Calu3 (cell line): ENCODE data around the gene CD99L2. TPM values are rescaled to one million over a fixed set of nuclear protein-coding genes. Genes with fewer than 3 reads are reported as not detected.

Source experiments
- BruUV-seq: library from RNA; stranded (reverse); fragments of 400-500 nt; replicated peaks from 2 replicates; lab custom pipeline; 2021; lab: Mats Ljungman, UMichigan
- CTCF ChIA-PET: fragments of 300-600 bp; sonication (Branson Sonifier 250); formaldehyde crosslinking; loops from one replicate; lab custom pipeline; 2022; ENCODE audit warnings: antibody characterized with exemption; lab: Charles Lee
- DNase-seq: peaks from one replicate; pipeline ENCODE4 v3.0.0; 2022
- H3K27ac Mint-ChIP-seq: one replicate; pipeline ENCODE4 v1.8.0; 2022; ENCODE audit warnings: mixed read lengths; ENCODE audit not compliant: unreplicated experiment
- H3K27me3 Mint-ChIP-seq: one replicate; pipeline ENCODE4 v1.8.0; 2022; ENCODE audit warnings: mixed read lengths; ENCODE audit not compliant: unreplicated experiment
- H3K36me3 Mint-ChIP-seq: one replicate; pipeline ENCODE4 v1.8.0; 2022; ENCODE audit warnings: mild to moderate bottlenecking, moderate library complexity, mixed read lengths; ENCODE audit not compliant: insufficient read depth, unreplicated experiment
- H3K4me1 Mint-ChIP-seq: one replicate; pipeline ENCODE4 v1.8.0; 2022; ENCODE audit warnings: mild to moderate bottlenecking, low read depth, mixed read lengths; ENCODE audit not compliant: unreplicated experiment
- H3K4me3 Mint-ChIP-seq: one replicate; pipeline ENCODE4 v1.8.0; 2022; ENCODE audit warnings: mild to moderate bottlenecking, low read depth, moderate library complexity, mixed read lengths; ENCODE audit not compliant: unreplicated experiment
- H3K9me3 Mint-ChIP-seq: one replicate; pipeline ENCODE4 v1.8.0; 2022; ENCODE audit warnings: low read depth, mixed read lengths; ENCODE audit not compliant: unreplicated experiment
- intact Hi-C: fragments of 100-400 bp; cut with micrococcal nuclease; formaldehyde crosslinking; loops from one replicate; pipeline ENCODE4 v1.10.0; 2022; ENCODE audit not compliant: unreplicated experiment
- total RNA-seq: library from RNA; stranded (reverse); gene quantifications from 2 replicates; pipeline ENCODE4 v1.2.3, GENCODE V29; 2022
- TF ChIP-seq, protein P1 (sequence below): fragments of 200-600 bp; IDR thresholded peaks from one replicate; pipeline ENCODE4 v1.8.0; 2022; ENCODE audit warnings: antibody characterized with exemption; ENCODE audit not compliant: unreplicated experiment

CD99L2 gene
- total RNA-seq, 1 experiment from 2014 or later = 21.1 TPM

DNA sequence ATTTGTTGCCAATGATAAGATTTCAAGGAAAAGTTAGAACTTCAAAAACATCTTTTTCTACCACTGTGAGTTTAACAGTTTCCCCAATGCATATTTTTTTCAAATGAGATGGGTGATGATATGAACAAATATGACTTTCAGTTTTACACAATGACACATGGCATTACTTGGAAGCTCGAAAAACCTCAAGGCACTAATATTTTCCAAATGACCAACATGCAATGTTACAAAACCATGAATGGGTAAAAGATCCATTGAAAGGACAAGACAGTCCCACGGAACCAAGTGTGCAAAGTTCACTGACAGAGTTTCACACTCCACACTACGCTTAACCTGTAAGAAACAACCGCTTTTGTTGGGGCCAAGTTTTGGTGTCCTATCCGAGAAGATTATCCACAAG lies 84.5 kb downstream of the CD99L2 start:
- H3K27me3 Mint-ChIP-seq = no peaks in the 10 kb centered on the region
- no peaks in the 10 kb centered on the region for H3K9me3 Mint-ChIP-seq
- BruUV-seq = no TSS peak
- intact Hi-C loops = no loop called here
- H3K4me1 Mint-ChIP-seq = no peaks in the 10 kb centered on the region
- no peak for DNase-seq
- H3K27ac Mint-ChIP-seq = no peak overlapping the region
- no peaks in the 10 kb centered on the region for H3K36me3 Mint-ChIP-seq
- TF ChIP-seq, protein P1, sequence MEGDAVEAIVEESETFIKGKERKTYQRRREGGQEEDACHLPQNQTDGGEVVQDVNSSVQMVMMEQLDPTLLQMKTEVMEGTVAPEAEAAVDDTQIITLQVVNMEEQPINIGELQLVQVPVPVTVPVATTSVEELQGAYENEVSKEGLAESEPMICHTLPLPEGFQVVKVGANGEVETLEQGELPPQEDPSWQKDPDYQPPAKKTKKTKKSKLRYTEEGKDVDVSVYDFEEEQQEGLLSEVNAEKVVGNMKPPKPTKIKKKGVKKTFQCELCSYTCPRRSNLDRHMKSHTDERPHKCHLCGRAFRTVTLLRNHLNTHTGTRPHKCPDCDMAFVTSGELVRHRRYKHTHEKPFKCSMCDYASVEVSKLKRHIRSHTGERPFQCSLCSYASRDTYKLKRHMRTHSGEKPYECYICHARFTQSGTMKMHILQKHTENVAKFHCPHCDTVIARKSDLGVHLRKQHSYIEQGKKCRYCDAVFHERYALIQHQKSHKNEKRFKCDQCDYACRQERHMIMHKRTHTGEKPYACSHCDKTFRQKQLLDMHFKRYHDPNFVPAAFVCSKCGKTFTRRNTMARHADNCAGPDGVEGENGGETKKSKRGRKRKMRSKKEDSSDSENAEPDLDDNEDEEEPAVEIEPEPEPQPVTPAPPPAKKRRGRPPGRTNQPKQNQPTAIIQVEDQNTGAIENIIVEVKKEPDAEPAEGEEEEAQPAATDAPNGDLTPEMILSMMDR = no peak
- CTCF ChIA-PET = no interaction called here
- no peak overlapping the region for H3K4me3 Mint-ChIP-seq

DNA sequence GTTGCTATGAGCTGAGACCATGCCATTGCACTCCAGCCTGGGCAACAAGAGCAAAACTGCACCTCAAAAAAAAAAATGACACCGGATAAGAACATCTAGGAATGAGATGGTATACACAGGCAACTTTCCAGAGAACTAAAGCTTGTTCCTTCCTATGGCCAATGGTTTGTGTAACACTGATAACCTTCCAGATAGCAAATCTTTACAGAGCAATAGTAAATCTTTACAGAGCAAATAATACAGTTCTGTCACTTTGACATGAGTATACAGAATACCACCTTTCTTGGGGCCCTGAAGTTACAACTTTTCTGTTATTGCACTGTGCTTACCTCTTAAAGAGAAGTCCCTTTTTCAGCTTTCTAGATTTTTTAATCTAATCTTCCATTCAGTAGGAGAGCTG lies 91.6 kb downstream of the CD99L2 start:
- Mint-ChIP-seq H3K27ac (no peak overlapping the region), H3K27me3 (no peaks in the 10 kb centered on the region), H3K36me3 (no peaks in the 10 kb centered on the region), H3K9me3 (peaks cover 4% of the 10 kb centered on the region), H3K4me1 (no peaks in the 10 kb centered on the region), H3K4me3 (no peak overlapping the region)
- BruUV-seq = no TSS peak
- intact Hi-C loops = no loop called here
- no peak for DNase-seq
- TF ChIP-seq, protein P1 = no peak
- CTCF ChIA-PET = no interaction called here

DNA sequence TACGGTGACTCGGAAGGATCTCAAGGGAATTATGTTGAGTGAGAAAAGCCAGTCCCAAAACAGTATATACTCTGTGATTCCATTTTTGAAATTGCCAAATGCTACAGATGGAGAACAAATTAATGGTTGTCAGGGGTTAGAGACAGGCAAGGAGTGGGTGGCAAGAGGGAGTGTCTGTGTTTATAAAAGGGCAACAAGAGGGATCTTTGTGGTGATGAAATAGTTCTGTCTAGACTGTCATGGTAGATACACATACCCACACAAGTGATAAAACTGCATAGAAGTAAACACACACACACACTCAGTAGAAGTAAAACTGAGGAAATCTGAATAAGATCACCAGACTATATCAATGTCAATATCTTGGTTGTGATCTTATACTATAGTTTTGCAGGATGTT lies 92.7 kb downstream of the CD99L2 start:
- DNase-seq = no peak
- H3K9me3 Mint-ChIP-seq = peaks cover 4% of the 10 kb centered on the region
- no peak overlapping the region for H3K27ac Mint-ChIP-seq
- no peak overlapping the region for H3K4me3 Mint-ChIP-seq
- BruUV-seq = no TSS peak
- no peaks in the 10 kb centered on the region for H3K36me3 Mint-ChIP-seq
- no peaks in the 10 kb centered on the region for H3K4me1 Mint-ChIP-seq
- CTCF ChIA-PET = no interaction called here
- no peaks in the 10 kb centered on the region for H3K27me3 Mint-ChIP-seq
- intact Hi-C loops = no loop called here
- TF ChIP-seq, protein P1 = no peak

DNA sequence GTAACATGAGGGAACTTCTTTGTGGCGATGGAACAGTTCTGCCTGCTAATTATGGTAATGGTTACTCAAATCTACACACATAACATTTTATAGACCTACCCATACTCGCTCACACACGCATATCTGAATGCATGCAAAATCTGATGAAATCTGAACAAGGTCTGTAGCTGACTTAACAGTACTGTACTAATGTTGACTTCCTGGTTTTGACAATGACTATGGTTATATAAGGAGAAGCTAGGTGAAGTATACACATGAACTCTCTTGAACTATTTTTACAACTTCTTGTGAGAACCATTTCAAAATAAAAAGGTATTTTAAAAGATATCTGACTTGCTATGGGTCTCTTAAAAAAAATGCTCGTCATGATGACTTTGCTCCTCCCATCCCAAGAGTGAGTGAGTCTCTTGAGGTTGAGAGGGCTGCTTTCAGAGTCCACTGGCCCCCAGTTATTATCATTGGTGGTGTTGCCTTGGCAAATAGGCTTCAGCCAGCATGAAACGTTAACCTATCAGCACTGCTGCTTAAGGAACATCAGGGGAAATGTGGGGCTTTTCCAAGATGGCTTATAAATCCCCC lies 105.4 kb downstream of the CD99L2 start:
- H3K9me3 Mint-ChIP-seq = no peaks in the 10 kb centered on the region

More for the DNA sequence above, 105.4 kb downstream of the CD99L2 start:
- CTCF ChIA-PET = no interaction called here
- TF ChIP-seq, protein P1 = no peak
- Mint-ChIP-seq H3K4me1 (no peaks in the 10 kb centered on the region), H3K4me3 (no peak overlapping the region), H3K36me3 (no peaks in the 10 kb centered on the region), H3K27ac (no peak overlapping the region), H3K27me3 (no peaks in the 10 kb centered on the region)
- no TSS peak for BruUV-seq
- intact Hi-C loops = no loop called here
- DNase-seq = no peak
